ENCODE measurements around the gene PSMC4. TPM values are rescaled to one million over a fixed set of nuclear protein-coding genes. Genes with fewer than 3 reads are reported as not detected.

PSMC4 gene
- 10 to 100 TPM; 39.3 to 73.5 (median 57.5) TPM for total RNA-seq
- polyA plus RNA-seq = 10 to 100 TPM; 44.8 to 57.0 TPM
- long read RNA-seq, donor 1, transcript PSMC4-203 (10 exons, 1,532 nt) = minor isoform, 13 of 284 reads
- long read RNA-seq, donor 1, transcript PSMC4-201 (11 exons, 1,591 nt) = major isoform, 241 of 284 reads
- long read RNA-seq, donor 1, partial matches to known transcripts = 10 of 284 reads
- long read RNA-seq, donor 1, other reads (novel, unspliced or antisense) = 15 of 284 reads
- long read RNA-seq, donor 2, transcript PSMC4-201 (11 exons, 1,591 nt) = major isoform, 28 of 36 reads
- long read RNA-seq, donor 2, partial matches to known transcripts = 0 of 36 reads
- long read RNA-seq, donor 2, other reads (novel, unspliced or antisense) = 6 of 36 reads
- long read RNA-seq, donor 3, transcript PSMC4-201 (11 exons, 1,591 nt) = major isoform, 105 of 124 reads
- long read RNA-seq, donor 3, partial matches to known transcripts = 9 of 124 reads
- long read RNA-seq, donor 3, other reads (novel, unspliced or antisense) = 7 of 124 reads

DNA sequence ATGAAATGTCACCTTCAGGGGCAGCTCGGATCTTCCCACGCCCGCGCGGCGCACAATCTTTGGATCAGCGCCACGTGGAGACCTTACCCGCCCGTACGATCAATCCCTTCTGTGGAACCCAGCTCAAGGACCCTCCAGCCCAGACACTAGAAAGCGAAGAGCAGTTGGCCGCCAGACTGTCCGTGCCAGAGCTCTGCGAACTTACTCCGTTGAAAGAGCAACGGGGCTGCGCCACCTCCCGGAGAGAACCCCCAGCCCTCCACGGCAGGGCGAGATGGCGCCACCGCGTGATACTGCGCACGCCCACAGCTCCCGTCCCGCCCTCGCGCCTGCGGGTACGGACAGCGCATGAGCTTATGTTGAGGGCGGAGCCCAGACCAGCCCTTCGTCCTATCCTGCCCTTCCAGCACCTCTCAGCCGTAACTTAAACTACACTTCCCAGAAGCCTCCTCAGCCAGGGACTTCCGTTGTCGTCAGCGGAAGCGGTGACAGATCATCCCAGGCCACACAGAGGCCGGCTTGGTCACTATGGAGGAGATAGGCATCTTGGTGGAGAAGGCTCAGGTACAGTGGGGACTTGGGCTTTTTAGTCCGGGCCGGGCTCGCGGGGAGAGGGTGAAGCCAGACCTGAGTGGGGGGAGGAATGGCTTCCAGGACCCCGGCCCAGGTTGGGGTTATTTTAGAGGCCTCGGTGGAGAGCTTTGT is at the start of gene PSMC4:
TSS of gene PSMC4 (plus strand) at position 491 of the 705 bp plus-strand sequence. CDS start at position 529, 38 bp downstream.
- peak; percentile 72 for TF ChIP-seq POLR2A (IDR thresholded peaks at IDR 0.05)
- TF ChIP-seq, protein P1, sequence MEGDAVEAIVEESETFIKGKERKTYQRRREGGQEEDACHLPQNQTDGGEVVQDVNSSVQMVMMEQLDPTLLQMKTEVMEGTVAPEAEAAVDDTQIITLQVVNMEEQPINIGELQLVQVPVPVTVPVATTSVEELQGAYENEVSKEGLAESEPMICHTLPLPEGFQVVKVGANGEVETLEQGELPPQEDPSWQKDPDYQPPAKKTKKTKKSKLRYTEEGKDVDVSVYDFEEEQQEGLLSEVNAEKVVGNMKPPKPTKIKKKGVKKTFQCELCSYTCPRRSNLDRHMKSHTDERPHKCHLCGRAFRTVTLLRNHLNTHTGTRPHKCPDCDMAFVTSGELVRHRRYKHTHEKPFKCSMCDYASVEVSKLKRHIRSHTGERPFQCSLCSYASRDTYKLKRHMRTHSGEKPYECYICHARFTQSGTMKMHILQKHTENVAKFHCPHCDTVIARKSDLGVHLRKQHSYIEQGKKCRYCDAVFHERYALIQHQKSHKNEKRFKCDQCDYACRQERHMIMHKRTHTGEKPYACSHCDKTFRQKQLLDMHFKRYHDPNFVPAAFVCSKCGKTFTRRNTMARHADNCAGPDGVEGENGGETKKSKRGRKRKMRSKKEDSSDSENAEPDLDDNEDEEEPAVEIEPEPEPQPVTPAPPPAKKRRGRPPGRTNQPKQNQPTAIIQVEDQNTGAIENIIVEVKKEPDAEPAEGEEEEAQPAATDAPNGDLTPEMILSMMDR (IDR thresholded peaks at IDR 0.05) = peak; percentile 66 to 84 (median 76)
- no peak for TF ChIP-seq EP300 (IDR thresholded peaks at IDR 0.05)
- peak; percentile 96 to 98 (median 97) for DNase-seq
- no peaks in the 10 kb centered on the region for H3K36me3 ChIP-seq
- peak within 1 kb of the TSS; percentile 82 for H3K4me3 ChIP-seq
- no peaks in the 10 kb centered on the region for H3K27me3 ChIP-seq
- H3K27ac ChIP-seq = peak within 1 kb of the TSS; percentile 50 to 80
- no peaks in the 10 kb centered on the region for H3K9me3 ChIP-seq
- peaks cover 4% of the 10 kb centered on the region for H3K4me1 ChIP-seq (ENCODE audit: insufficient read depth)
- intact Hi-C loops (cut with DNase I) = no loop called here
- 0 to 2% (median 1%) methylated on average over 14 to 47 of the region's 47 CpGs for WGBS, 3 donors

DNA sequence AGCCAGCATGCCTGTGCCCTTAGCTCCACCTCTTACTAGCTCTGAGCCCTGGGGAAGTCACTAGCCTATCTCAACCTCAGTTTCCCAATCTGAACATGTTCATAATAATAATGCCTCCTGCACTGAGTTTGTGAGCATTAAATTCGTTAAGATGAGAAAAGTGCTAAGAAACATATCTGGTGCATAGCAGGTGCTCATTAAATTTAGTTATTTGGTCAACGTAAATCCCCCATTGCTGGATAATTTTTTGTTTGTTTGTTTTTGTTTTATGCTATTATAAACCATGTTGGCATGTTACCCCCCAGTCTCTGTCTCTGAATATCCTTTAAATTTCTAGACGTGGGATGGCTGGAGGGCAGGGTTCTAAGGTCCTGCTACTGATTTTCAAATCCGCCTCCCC is 47.1 kb upstream of the PSMC4 start:
- Histone ChIP-seq H3K4me1 (ENCODE audit: insufficient read depth) (no peaks in the 10 kb centered on the region), H3K27me3 (no peaks in the 10 kb centered on the region), H3K4me3 (no peak overlapping the region), H3K27ac (no peak overlapping the region), H3K36me3 (no peaks in the 10 kb centered on the region), H3K9me3 (no peaks in the 10 kb centered on the region)
- intact Hi-C loops (cut with DNase I) = no loop called here
- 74 to 79% (median 78%) methylated on average over 4 of the region's 4 CpGs for WGBS, 3 donors
- DNase-seq = no peak
- TF ChIP-seq POLR2A (IDR thresholded peaks at IDR 0.05) (no peak), EP300 (IDR thresholded peaks at IDR 0.05) (no peak)
- TF ChIP-seq, protein P1 (IDR thresholded peaks at IDR 0.05) = no peak

DNA sequence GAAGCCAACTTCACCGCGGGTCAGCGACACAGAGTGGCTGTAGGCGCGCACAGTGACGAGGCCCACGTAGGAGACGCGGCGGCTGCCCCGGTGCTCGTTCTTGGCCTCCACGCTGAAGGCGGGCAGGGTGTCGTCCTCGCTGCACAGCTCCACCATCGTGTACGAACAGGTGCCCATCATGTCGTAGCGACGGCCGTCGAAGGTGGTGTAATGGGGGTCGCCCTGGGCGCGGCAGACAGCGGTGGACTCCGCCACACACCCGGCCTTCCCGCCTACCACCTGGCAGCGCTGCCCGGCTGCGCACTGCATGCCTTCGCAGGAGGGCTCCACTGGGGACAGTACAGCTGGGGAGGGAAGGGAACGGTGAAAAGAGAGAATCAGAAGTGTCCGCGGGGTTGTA is 46.6 kb upstream of the PSMC4 start:
- TF ChIP-seq, protein P1 (IDR thresholded peaks at IDR 0.05) = no peak
- 93 to 94% (median 94%) methylated on average over 37 of the region's 37 CpGs for WGBS, 3 donors

DNA sequence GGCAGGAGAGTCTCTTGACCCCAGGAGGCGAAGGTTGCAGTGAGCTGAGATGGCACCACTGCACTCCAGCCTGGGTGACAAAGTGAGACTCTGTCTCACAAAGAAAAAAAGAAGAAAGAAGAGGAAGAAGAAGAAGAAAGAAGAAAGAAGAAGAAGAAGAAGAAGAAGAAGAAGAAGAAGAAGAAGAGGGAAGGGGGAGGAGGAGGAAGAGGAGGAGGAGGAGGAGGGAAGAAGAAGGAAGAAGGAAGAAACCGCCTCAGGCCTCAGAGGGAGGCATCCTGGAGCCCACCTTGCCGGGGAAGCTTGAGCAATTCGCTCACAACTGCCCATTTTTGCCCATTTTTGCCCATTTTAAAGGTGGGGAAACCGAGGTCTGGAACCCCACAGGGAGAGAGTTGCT is 46.0 kb upstream of the PSMC4 start:
- intact Hi-C loops (cut with DNase I) = no loop called here
- WGBS, 3 donors = 73 to 79% (median 74%) methylated on average over 5 of the region's 5 CpGs

More for the DNA sequence above, 46.6 kb upstream of the PSMC4 start:
- Histone ChIP-seq H3K9me3 (no peaks in the 10 kb centered on the region), H3K27me3 (no peaks in the 10 kb centered on the region), H3K27ac (no peak overlapping the region), H3K4me3 (no peak overlapping the region), H3K4me1 (ENCODE audit: insufficient read depth) (no peaks in the 10 kb centered on the region), H3K36me3 (no peaks in the 10 kb centered on the region)
- no peak for DNase-seq
- intact Hi-C loops (cut with DNase I) = no loop called here

More for the DNA sequence above, 46.0 kb upstream of the PSMC4 start:
- Histone ChIP-seq H3K9me3 (no peaks in the 10 kb centered on the region), H3K36me3 (no peaks in the 10 kb centered on the region), H3K27ac (no peak overlapping the region), H3K4me3 (no peak overlapping the region), H3K27me3 (no peaks in the 10 kb centered on the region), H3K4me1 (ENCODE audit: insufficient read depth) (no peaks in the 10 kb centered on the region)
- DNase-seq = no peak
- no peak for TF ChIP-seq EP300 (IDR thresholded peaks at IDR 0.05)
- no peak for TF ChIP-seq POLR2A (IDR thresholded peaks at IDR 0.05)
- TF ChIP-seq, protein P1 (IDR thresholded peaks at IDR 0.05) = no peak
